GM21390 (cell line): ENCODE measurements around the gene CENPB.
"Not testable (repeated sequence)": the region's sequence is repeated elsewhere in the genome, so short reads cannot be mapped to it uniquely, and the experiment has no call there.

ENCODE experiments used
- ATAC-seq: cut with Tn5 transposase; IDR thresholded peaks from one replicate; pipeline ENCODE4 v1.9.1; 2021; ENCODE audit not compliant: unreplicated experiment

CENPB gene

GRCh38 chr20:3794168-3794567 lies 7.6 kb upstream of the CENPB start:
- ATAC-seq = not testable (repeated sequence)

- not testable (repeated sequence) for ATAC-seq
These were observed 2.7 kb upstream of the CENPB start for GRCh38 chr20:3789201-3789600.

DNA sequence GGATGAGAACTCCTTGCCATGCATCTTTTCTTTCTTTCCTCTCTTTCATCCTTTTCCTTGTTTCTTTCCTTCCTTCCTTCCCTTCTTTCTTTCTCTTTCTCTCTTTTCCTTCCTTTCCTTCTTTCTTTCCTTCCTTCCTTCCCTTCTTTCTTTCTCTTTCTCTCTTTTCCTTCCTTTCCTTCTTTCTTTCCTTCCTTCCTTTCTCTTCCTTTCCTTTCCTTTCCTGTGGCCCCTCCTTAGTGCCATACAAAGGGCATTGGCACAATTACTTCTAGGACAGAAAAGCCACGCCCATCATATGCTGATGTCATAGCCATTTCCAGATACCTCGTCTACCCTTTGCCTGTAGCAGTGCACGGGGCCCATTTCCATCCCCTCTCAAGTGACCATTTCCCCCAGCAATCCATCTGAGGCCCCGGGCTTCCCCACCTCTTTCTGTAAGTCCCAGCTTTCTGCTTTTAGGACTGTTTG lies 2.2 kb upstream of the CENPB start:
- ATAC-seq = no peak

GRCh38 chr20:3787324-3788014 lies 929 bp upstream of the CENPB start:
- ATAC-seq = no peak

GRCh38 chr20:3786126-3786484 lies 435 bp downstream of the CENPB start:
- ATAC-seq = peak; percentile 9

DNA sequence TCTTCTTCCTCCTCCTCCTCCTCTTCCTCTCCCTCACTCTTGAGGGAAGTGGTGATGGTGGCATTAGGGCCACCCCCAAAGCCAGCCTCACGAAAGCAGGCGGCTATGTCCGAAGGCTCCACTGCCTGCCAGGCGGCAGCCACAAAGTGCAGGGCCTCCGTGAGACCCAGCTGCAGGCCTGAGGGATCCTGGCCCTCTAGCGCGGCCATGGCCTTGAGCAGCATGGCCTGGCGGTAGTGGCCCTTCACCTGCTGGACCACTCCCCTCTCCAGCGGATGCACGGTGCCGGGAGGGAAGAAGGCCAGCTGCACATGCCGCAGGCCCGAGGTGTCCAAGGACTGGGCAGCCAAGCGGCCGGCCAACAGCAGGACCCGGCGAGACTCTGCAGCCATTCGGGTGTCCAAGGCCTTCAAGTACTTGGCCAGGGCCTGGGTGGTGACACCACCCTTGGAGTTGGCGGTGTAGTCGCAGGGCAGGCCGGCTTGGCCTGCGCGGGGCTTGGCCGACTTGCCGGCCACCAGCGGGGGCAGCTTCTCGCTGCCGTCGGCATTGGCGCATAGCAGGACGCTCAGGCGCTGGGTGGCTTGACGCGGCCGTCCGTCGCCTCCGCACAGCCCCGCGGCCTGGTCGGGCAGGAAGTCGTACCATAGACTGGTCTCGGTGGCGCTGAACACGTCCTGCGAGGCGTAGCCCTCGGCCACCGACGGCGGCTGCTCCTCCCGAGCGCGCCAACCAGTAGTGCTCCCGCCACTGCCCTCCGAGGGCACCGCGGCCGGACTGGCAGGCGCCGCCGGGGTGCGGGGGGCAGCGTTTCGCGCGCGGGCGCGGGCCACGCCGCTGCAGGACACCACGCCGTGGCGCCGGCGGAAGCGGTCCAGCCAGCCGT lies 1.1 kb downstream of the CENPB start:
- no peak for ATAC-seq

DNA sequence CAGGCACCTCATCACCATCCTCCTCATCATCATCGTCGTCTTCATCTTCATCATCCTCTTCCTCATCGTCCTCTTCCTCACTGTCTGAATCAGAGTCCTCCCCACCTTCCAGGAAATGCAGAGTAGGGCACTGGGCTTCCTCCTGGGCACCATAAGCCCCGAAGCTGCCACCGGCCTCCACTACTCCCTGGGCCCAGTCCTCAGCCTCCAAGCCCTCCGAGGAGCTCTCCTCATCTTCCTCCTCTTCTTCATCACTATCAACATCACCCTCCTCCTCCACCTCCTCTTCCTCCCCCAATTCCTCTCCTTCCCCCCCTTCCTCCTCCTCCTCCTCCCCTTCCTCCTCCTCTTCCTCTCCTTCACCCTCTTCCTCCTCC lies 1.7 kb downstream of the CENPB start:
- ATAC-seq = no peak

- ATAC-seq = no peak
These were observed 2.2 kb downstream of the CENPB start for GRCh38 chr20:3784216-3784853.

GRCh38 chr20:3783511-3784195 lies 2.9 kb downstream of the CENPB start:
- no peak for ATAC-seq

GRCh38 chr20:3783068-3783489 lies 3.5 kb downstream of the CENPB start:
- ATAC-seq = no peak

GRCh38 chr20:3782597-3782996 lies 3.9 kb downstream of the CENPB start:
- no peak for ATAC-seq

DNA sequence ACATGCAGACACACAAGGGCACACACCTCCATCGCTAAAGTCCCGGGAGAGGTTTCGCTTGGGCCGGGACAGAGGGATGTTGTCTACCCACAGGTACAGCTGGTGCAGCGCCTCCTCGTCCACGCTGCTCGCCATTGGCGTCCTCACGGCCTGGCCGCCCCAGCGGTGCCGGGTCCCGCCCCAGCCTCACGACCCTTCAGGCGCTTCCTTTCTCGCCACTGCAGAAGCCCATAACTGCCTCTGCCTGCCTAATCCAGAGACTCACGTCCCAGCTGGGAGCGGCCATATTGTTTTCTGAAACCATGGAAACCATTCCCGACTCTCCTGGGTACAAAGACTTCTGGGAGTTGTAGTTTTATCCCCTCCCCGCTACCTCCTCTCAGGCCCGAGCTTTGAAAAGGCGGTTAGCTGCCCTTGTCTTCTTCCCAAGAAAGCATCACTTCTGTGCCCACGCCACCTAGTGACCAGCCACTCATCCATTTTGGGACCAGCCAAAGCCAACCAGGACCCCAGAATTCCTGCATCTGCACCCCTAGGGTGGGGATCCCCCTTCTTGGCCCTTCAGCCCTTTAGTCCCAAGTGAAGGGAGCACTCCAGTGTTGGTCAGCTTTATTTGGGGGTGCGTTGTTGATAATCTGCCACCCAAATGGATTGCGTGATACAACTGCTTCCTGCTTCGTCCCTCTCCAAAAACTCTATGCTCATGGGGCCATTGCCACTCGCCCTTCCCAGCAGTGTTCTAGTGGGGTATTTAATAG lies 5.2 kb downstream of the CENPB start, which contains the start of gene SPEF1:
SPEF1 (minus strand) TSS at position 296 of the 758 bp plus-strand sequence; CDS start at position 135, 161 bp downstream.
- peak; percentile 59 for ATAC-seq

DNA sequence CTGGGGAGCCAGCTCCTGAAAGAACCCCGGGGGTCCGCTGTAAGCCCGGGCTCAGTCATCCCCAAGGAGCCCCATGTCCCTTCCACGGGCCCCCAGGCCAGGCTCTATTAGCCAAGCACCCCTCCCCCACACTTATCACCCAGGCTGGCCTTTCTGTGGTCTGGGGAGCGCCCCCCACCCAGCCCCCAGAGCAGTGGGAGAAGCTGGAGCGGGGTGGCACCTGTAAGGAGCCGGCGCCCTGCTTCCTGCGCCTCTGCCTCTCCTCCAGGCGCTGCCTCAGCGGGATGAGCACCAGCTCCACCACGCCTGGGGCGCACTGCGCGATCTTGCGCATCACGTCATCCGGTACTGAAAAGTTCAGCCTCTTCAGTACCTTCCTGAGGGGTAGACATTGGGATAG lies 7.6 kb downstream of the CENPB start:
- no peak for ATAC-seq

GRCh38 chr20:3777716-3778629 lies 8.6 kb downstream of the CENPB start:
- ATAC-seq = peak; percentile 49

GRCh38 chr20:3777381-3777715 lies 9.2 kb downstream of the CENPB start:
- ATAC-seq = peak; percentile 12

- ATAC-seq = no peak
These were observed 11.0 kb downstream of the CENPB start for GRCh38 chr20:3775457-3776108.

GRCh38 chr20:3771552-3772058 lies 14.9 kb downstream of the CENPB start:
- no peak for ATAC-seq

- ATAC-seq = peak; percentile 36
These were observed 18.0 kb downstream of the CENPB start for GRCh38 chr20:3768342-3769130.
